DMS53 treated with DMSO at 0.1 percent for 48 hours (cell line): ENCODE data around the gene ADAP2.
"Not testable (repeated sequence)": the region's sequence is repeated elsewhere in the genome, so short reads cannot be mapped to it uniquely, and the experiment has no call there.

Experiments used
- DNase-seq: peaks from one replicate; lab custom pipeline; 2025; ENCODE audit not compliant: unreplicated experiment; lab: John Stamatoyannopoulos, UW

The ADAP2 gene

DNA sequence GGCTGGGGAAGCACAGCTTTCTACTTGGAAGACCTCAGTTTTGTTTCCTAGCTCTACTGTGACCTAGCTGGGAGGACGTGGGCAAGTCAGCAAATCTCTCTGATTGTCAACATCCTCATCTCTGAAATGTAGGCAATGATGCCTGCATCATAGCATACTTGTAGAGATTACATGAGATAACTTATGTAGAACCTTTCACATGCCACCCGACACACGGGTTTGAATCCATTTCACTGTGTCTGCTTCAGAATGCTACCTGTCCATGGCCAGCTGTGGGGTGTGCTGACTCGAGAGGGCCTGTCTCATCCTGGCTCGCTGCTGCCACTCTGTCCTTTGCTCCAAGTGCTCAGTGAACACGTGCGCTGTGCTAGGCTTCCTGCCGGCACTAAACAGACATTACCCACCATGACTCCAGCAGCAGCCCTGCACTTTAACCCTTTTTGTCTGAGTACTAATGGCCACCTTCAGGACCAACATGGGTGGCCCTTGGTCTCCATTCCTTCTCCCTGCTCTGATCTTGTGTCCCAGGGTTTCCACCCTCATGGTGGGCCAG, 7.4 kb downstream of the ADAP2 start:
- DNase-seq = no peak

DNA sequence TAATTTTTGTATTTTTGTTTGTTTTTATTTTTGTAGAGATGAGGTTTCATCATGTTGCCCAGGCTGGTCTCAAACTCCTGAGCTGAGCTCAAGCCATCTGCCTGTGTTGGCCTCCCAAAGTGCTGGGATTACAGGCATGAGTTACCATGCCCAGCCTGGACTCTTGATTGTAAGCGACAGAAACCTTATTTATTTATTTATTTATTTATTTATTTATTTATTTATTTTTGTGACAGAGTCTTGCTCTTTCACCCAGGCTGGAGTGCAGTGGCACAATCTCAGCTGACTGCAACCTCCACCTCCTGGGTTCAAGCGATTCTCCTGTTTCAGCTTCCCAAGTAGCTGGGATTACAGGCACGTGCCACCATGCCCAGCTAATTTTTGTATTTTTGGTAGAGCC, 8.1 kb downstream of the ADAP2 start:
- not testable (repeated sequence) for DNase-seq

DNA sequence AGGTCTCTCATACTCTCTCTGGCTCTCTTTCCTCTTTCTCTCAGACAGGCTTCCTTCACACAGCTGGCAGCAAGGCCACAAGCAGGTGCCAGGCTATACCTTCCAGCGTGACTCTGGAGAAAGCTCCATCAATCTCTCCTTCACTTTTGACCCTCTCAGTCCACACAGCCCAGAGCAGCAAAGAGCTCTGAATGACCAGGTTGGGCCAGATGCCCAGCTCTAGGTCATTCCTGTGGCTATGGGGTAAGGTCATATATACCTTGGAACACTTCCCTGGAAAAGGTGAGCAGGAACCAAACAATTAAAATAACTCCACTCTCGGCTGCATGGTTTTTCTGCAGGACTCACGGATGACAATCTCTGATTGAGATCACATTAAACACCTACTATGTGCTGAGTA, 8.8 kb downstream of the ADAP2 start:
- no peak for DNase-seq

GRCh38 chr17:30931582-30931981, 9.8 kb downstream of the ADAP2 start:
- DNase-seq = not testable (repeated sequence)

- no peak for DNase-seq
Observed at GRCh38 chr17:30933966-30934365, 12.2 kb downstream of the ADAP2 start.

GRCh38 chr17:30939051-30939689, 17.4 kb downstream of the ADAP2 start:
- no peak for DNase-seq

- no peak for DNase-seq
Observed at GRCh38 chr17:30942308-30943079, 20.7 kb downstream of the ADAP2 start.

DNA sequence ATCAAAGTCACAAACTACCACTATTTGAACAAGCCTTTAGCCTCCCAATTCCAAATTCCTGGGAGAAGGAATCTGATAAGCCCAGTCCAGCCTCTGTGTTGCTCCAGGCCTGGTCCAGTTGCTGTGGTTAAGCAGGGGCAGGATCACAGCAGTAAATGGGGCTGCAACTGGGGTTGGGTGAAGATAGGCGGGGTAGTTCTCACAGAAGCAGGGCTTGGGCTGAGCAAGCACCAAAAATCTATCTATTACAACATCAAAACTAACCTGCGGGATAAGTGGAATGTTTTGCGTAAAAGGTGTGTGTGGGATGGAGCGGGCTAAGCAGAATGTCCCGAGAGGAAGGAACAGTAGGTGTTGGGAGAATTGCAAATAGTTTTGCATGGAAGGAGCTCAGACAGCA, 26.1 kb downstream of the ADAP2 start:
- no peak for DNase-seq

DNA sequence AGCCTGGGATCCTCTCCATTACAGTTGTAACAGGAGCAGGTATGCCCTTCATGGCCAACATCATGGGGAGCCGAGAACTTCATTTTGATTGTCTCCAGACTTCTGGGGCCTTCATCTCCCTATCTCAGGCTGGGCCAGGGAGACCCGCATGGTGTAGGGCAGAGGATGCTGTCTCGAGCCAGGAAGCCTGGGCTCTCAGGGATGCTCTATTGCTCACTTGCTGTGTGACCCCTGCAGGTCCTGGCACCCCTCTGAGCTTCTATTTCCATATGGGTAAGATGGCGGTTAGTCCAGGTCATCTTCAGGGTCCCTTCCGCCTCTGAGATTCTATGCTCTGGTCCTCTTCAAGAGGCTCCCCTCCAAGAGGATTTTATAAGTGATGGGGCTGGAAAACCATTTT, 28.4 kb downstream of the ADAP2 start:
- no peak for DNase-seq

GRCh38 chr17:30950669-30951399, 29.1 kb downstream of the ADAP2 start:
- DNase-seq = peak; percentile 84

DNA sequence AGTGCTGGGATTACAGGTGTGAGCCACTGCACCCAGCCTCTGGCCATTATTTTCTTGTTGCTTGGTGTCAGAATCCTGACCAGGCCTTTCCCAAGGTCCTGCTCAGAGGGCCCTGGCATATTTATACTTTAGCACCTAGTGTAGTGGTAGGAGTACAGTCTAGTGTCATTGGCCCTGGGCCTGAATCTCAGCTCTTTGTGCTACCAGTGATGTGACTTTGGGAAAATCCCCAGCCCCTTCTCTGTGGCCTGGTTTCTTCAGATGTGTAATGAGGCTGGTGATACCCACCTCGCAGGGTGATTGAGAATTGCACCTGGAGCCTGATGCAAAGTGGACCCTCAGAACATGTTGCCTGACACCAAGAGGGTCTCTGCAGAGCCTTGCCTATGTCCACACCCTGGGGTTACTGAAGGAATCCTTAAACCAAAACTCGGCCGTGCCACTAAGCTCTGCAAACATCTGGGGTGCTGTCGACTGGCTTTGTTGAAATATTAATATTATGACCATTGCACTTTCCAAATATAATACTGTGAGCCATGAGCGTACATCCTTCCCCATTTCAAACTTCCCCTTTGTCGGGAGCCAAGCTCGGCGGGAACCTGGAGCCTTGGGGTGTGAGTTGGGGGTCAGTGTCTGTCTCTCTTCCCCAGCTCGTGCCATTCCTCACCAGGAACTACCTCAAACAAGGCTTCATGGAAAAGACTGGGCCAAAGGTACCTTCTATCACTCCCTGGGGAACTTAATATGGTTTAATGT, 31.1 kb downstream of the ADAP2 start:
- DNase-seq = no peak

GRCh38 chr17:30954046-30954830, 32.5 kb downstream of the ADAP2 start:
- DNase-seq = no peak

GRCh38 chr17:30956764-30957374, 35.1 kb downstream of the ADAP2 start:
- DNase-seq = no peak

- no peak for DNase-seq
Observed at GRCh38 chr17:30957741-30958140, 36.0 kb downstream of the ADAP2 start.

- DNase-seq = no peak
Observed at GRCh38 chr17:30958187-30958586, 36.4 kb downstream of the ADAP2 start.

- DNase-seq = no peak
Observed at GRCh38 chr17:30961209-30962188, 39.8 kb downstream of the ADAP2 start.

DNA sequence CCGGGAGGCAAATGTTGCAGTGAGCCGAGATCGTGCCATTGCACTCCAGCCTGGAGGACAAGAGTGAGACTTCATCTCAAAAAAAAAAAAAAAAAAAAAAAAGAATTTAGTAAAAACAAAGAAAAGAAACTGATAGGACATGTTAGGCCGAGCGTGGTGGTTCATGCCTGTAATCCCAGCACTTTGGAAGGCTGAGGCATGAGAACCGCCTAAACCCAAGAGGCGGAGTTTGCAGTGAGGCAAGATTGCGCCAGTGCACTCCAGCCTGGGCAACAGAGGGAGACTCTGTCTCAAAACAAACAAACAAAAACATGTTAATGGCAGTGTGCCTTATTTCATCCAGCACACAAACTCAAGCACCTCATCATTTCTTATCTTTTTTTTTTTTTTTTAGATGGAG, 42.6 kb downstream of the ADAP2 start:
- DNase-seq = not testable (repeated sequence)

DNA sequence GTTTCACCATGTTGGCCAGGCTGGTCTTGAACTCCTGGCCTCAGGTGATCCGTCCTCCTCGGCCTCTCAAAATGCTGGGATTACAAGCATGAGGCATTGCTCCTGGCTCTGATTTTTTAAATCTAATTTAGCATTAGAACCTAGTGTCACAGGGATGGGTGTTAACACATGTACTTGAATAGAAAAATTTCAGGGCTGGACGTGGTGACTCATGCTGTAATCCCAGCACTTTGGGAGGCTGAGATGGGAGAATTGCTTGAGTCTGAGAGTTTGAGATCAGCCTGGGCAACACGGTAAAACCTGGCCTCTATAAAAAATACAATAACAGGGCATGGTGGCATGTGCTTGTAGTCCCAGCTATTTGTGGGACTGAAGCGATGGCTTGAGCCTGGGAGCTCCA, 43.1 kb downstream of the ADAP2 start:
- DNase-seq = no peak

DNA sequence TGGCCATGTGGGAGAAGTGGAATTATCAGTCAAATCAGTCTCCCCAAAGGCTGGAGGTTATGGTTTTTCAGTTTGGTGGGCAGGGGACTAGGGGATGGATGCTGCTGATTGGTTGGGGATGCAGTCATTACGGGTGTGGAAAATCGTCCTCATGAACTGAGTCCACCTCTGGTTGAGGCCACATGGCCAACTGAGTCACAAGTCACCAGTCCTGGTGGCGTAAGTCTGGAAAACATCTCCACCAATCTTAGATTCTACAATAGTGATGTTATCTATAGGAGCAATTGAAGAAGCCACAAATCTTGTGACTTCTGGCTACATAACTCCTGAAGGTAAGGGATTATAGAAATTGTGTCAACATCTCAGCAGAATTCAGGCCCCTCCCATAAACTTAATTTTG, 43.9 kb downstream of the ADAP2 start:
- no peak for DNase-seq
